DOHH2 (cell line): ENCODE measurements around the gene LRRC74B.

ENCODE experiments used
- EZH2phosphoT487 ChIP-seq: fragments of 200-600 bp; sonication (generic); IDR thresholded peaks from 2 replicates; pipeline ENCODE4 v1.6.1; 2017; ENCODE audit warnings: borderline replicate concordance, mild to moderate bottlenecking, antibody characterized with exemption, low read length, moderate library complexity, mixed read lengths
- TF ChIP-seq, protein P1 (sequence below): fragments of 200-600 bp; sonication (generic); IDR thresholded peaks from one replicate; pipeline ENCODE4 v1.5.1; 2014; ENCODE audit warnings: antibody characterized with exemption, mild to moderate bottlenecking, low read depth, low read length; ENCODE audit not compliant: poor library complexity, severe bottlenecking

DNA sequence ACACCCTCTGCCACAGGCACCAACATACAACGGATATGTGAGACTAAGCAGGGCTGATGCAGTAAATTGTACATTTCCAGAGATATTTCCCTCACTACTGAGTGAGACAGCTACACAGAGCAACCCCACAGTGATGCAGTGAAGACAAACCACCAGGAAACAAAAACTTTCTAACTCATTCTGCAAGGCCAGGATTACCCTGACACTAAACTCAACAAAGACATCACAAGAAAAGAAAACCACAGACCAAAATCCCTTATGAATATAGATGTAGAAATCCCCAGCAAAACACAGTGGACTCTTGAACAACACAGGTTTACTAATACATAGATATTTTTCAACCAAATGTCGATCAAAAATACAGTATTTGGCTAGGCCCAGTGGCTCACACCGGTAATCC is 11.9 kb upstream of the LRRC74B start:
- TF ChIP-seq, protein P1, sequence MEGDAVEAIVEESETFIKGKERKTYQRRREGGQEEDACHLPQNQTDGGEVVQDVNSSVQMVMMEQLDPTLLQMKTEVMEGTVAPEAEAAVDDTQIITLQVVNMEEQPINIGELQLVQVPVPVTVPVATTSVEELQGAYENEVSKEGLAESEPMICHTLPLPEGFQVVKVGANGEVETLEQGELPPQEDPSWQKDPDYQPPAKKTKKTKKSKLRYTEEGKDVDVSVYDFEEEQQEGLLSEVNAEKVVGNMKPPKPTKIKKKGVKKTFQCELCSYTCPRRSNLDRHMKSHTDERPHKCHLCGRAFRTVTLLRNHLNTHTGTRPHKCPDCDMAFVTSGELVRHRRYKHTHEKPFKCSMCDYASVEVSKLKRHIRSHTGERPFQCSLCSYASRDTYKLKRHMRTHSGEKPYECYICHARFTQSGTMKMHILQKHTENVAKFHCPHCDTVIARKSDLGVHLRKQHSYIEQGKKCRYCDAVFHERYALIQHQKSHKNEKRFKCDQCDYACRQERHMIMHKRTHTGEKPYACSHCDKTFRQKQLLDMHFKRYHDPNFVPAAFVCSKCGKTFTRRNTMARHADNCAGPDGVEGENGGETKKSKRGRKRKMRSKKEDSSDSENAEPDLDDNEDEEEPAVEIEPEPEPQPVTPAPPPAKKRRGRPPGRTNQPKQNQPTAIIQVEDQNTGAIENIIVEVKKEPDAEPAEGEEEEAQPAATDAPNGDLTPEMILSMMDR: no peak
- no peak for TF ChIP-seq EZH2phosphoT487
